C4-2B (cell line): Measurements from ENCODE around the gene KRT3.

Source experiments
- ZFX ChIP-seq: fragments of 450-650 bp; IDR thresholded peaks from 2 replicates; pipeline ENCODE4 v1.6.1; 2017
- TF ChIP-seq, protein P1 (sequence below): fragments of 450-650 bp; conservative IDR thresholded peaks from 2 replicates; pipeline ENCODE4 v1.5.1; 2017; ENCODE audit warnings: mild to moderate bottlenecking

DNA sequence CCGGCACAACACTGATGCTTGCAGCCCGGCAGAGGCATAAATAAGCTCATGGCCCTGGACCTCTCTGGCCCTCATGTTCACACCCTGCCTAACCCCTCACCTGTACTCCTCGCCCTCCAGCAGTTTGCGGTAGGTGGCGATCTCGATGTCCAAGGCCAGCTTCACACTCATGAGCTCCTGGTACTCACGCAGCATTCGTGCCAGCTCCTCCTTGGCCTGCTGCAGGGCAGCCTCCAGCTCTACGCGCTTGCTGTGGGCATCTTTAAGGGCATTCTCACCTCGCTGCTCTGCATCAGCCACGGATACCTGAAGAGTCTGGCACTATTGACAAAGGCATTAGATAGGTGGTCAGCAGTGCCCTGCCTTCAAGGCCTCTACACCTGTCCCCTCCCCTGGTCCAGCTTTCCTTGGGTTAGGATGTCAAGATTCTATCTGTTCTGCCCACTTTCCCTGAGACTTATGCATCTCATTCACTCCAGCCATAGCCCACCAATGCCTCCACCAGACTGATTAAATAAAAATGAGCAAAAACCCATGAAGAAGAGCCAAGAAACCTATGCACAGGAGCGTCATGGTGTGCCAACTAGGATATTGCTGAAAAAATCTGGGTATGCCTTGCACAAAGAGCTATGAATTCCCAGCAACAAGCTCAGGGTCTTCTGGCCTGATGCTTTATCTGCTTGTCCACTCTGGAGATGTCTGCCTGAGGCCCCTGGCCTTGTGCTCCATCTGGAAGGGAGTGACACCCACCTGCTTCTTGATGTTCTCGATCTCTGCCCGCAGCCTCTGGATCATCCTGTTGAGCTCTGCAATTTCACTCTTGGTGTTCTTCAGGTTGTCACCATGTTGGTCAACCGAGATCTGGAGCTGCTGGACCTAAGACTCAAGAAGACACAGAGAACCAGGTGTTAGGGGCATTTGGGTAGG, 11.9 kb upstream of the KRT3 start:
- TF ChIP-seq, protein P1, sequence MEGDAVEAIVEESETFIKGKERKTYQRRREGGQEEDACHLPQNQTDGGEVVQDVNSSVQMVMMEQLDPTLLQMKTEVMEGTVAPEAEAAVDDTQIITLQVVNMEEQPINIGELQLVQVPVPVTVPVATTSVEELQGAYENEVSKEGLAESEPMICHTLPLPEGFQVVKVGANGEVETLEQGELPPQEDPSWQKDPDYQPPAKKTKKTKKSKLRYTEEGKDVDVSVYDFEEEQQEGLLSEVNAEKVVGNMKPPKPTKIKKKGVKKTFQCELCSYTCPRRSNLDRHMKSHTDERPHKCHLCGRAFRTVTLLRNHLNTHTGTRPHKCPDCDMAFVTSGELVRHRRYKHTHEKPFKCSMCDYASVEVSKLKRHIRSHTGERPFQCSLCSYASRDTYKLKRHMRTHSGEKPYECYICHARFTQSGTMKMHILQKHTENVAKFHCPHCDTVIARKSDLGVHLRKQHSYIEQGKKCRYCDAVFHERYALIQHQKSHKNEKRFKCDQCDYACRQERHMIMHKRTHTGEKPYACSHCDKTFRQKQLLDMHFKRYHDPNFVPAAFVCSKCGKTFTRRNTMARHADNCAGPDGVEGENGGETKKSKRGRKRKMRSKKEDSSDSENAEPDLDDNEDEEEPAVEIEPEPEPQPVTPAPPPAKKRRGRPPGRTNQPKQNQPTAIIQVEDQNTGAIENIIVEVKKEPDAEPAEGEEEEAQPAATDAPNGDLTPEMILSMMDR: no peak
- no peak for TF ChIP-seq ZFX
